KMS-11 (cell line): Measurements from ENCODE around the gene ADISSP.

ENCODE experiments used
- H2AFZ ChIP-seq: fragments of 200-600 bp; sonication (generic); 2 replicates; pipeline ENCODE4 v1.6.1; 2016; ENCODE audit warnings: antibody characterized with exemption, mixed run types, low read depth
- H3K27ac ChIP-seq: fragments of 200-600 bp; sonication (generic); 2 replicates; pipeline ENCODE4 v1.6.1; 2016; ENCODE audit warnings: mild to moderate bottlenecking, mixed run types
- H3K27me3 ChIP-seq: fragments of 200-600 bp; sonication (generic); 2 replicates; pipeline ENCODE4 v1.6.1; 2017; ENCODE audit warnings: mild to moderate bottlenecking, low read depth, mixed run types, moderate library complexity; ENCODE audit not compliant: insufficient read depth
- H3K36me3 ChIP-seq: fragments of 200-600 bp; sonication (generic); 2 replicates; pipeline ENCODE4 v1.6.1; 2017; ENCODE audit warnings: mild to moderate bottlenecking, mixed run types; ENCODE audit not compliant: insufficient read depth
- H3K4me1 ChIP-seq: fragments of 200-600 bp; sonication (generic); 2 replicates; pipeline ENCODE4 v1.6.1; 2016; ENCODE audit warnings: mild to moderate bottlenecking, low read depth, mixed run types; ENCODE audit not compliant: poor library complexity, severe bottlenecking
- H3K4me2 ChIP-seq: fragments of 200-600 bp; sonication (generic); 2 replicates; pipeline ENCODE4 v1.7.0; 2016; ENCODE audit warnings: mild to moderate bottlenecking, mixed run types
- H3K4me3 ChIP-seq: fragments of 200-600 bp; sonication (generic); IDR thresholded peaks from 2 replicates; pipeline ENCODE4 v1.6.1; 2017; ENCODE audit warnings: low read depth, low read length, mixed read lengths; ENCODE audit not compliant: insufficient read depth
- H3K79me2 ChIP-seq: fragments of 200-600 bp; sonication (generic); 2 replicates; pipeline ENCODE4 v1.6.1; 2016; ENCODE audit warnings: low read depth, mixed run types; ENCODE audit not compliant: insufficient read depth
- H3K9ac ChIP-seq: fragments of 200-600 bp; sonication (generic); 2 replicates; pipeline ENCODE4 v1.6.1; 2016; ENCODE audit warnings: mild to moderate bottlenecking, mixed run types
- H4K20me1 ChIP-seq: fragments of 200-600 bp; sonication (generic); 2 replicates; pipeline ENCODE4 v1.6.1; 2016; ENCODE audit warnings: mild to moderate bottlenecking, mixed run types; ENCODE audit not compliant: insufficient read depth
- TF ChIP-seq, protein P1 (sequence below): fragments of 200-600 bp; sonication (generic); conservative IDR thresholded peaks from 2 replicates; pipeline ENCODE4 v1.6.1; 2017; ENCODE audit warnings: low read depth, mild to moderate bottlenecking, antibody characterized with exemption, low read length, moderate library complexity, mixed read lengths

ADISSP gene

DNA sequence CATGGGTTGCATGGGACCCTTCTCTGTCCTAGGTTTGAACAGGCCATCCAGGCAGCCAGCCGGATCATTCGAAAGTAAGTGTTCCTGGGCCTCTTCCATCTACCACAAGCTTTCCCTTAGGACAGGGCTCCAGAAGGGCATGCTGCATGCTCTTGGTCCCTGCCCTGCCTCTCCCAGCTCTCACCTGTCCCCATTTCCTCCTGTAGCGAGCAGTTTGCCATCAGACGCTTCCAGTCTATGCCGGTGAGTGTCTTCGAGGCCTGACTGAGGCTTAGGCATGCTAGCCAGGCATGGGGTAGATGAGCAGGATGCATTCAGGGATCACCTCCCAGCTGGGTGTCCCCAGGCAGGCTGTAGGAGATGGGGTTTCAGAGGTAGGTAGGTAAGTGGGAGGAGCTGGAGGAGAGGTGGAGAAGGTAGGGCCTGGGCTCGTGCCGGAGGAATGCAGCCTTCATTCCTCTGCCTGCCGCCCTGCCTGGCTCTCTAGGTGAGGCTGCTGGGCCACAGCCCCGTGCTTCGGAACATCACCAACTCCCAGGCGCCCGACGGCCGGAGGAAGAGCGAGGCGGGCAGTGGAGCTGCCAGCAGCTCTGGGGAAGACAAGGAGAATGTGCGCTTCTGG, 32.8 kb upstream of the ADISSP start:
- Histone ChIP-seq H3K79me2 (peaks cover 7% of the 10 kb centered on the region; the same call in 1 of the 2 replicates), H3K4me2 (no peak overlapping the region), H3K4me1 (peaks cover 18% of the 10 kb centered on the region), H3K27me3 (no peaks in the 10 kb centered on the region), H4K20me1 (no peaks in the 10 kb centered on the region), H3K9ac (no peak overlapping the region), H3K4me3 (no peak overlapping the region), H3K27ac (no peak overlapping the region), H2AFZ (no peak overlapping the region), H3K36me3 (no peaks in the 10 kb centered on the region)
- TF ChIP-seq, protein P1, sequence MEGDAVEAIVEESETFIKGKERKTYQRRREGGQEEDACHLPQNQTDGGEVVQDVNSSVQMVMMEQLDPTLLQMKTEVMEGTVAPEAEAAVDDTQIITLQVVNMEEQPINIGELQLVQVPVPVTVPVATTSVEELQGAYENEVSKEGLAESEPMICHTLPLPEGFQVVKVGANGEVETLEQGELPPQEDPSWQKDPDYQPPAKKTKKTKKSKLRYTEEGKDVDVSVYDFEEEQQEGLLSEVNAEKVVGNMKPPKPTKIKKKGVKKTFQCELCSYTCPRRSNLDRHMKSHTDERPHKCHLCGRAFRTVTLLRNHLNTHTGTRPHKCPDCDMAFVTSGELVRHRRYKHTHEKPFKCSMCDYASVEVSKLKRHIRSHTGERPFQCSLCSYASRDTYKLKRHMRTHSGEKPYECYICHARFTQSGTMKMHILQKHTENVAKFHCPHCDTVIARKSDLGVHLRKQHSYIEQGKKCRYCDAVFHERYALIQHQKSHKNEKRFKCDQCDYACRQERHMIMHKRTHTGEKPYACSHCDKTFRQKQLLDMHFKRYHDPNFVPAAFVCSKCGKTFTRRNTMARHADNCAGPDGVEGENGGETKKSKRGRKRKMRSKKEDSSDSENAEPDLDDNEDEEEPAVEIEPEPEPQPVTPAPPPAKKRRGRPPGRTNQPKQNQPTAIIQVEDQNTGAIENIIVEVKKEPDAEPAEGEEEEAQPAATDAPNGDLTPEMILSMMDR = no peak

DNA sequence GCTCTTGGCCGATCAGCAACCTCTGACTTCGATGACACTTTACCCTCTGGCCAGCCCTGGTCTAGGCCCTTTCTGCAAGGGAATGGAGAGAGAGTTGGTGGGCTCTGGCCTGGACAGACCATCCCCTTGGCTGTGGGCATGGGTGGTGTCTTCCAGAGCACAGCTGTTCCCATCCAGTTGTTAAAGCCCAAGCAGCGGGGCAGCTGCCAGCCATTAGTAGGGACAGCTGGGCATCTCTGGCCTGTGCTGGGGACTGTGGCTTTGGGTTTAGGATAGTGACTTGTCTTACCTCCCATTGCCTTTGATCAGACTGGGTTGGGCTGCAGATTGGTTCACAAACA, 31.3 kb upstream of the ADISSP start:
- Histone ChIP-seq H3K79me2 (peaks cover 7% of the 10 kb centered on the region; the same call in 1 of the 2 replicates), H3K9ac (no peak overlapping the region), H4K20me1 (no peaks in the 10 kb centered on the region), H3K4me3 (no peak overlapping the region), H3K36me3 (no peaks in the 10 kb centered on the region), H3K27ac (no peak overlapping the region), H3K4me1 (peaks cover 18% of the 10 kb centered on the region), H3K27me3 (no peaks in the 10 kb centered on the region), H2AFZ (no peak overlapping the region), H3K4me2 (peak overlapping the region; percentile 95; the same call in 1 of the 2 replicates)
- TF ChIP-seq, protein P1 = no peak

DNA sequence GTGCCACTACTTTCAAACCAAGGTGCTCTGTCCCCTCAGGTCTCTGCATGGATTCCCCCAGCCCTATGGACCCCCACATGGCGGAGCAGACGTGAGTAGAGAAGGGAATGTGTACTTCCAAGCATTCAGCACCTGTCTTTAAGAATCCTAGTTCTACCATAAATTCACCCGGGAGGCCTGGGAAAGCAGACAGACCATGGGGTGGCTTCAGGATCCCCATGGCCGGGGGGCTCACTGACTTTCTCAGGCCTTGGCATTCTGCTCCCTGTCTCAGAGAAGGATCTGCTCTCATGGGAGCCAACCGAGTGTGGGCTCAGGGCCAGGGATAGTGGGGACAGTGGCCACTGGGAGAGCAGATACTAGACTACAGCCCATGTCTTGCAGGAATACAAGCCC, 30.8 kb upstream of the ADISSP start:
- Histone ChIP-seq H3K4me2 (peak overlapping the region; percentile 95; the same call in 1 of the 2 replicates), H3K4me3 (no peak overlapping the region), H3K27me3 (no peaks in the 10 kb centered on the region), H3K27ac (peak overlapping the region; percentile 38; the same call in 1 of the 2 replicates), H2AFZ (no peak overlapping the region), H4K20me1 (no peaks in the 10 kb centered on the region), H3K4me1 (peaks cover 18% of the 10 kb centered on the region), H3K79me2 (peaks cover 7% of the 10 kb centered on the region; the same call in 1 of the 2 replicates), H3K9ac (peak overlapping the region; percentile 53; the same call in 1 of the 2 replicates), H3K36me3 (no peaks in the 10 kb centered on the region)
- TF ChIP-seq, protein P1 = no peak

DNA sequence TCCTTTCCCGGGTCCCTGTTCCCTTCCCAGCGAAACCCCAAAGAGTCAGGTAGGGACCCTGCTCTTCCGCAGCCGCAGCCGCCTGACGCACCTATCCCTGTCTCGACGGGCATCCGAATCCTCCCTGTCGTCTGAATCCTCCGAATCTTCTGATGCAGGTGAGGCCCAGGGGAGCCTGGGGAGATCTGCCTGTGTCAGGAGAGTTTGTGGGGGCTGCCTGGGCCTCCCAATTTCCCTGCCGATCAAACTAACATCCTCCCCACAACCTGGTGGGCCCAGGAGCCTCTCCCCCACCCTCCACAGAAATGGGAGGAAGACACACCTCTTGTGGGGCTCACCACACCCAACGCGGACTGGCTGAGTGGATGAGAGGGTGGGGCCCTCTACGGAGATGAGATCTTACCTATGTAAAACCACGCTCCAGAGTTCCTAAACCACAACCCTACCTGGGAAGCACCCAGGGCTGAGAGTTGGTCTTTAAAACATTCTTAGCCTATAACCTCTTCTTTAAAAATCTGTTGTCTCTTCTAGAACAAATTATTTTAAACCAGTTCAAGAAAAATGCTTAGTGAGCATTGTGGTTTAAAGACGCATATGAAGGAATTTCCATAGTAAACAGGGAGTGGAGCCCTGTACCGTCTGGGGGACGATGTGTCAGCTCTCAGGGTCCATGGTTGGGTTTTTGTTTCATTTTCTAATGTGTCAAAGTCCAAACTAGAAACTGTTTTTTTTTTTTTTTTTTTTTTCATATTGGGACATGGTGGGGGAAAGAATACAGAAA, 30.2 kb upstream of the ADISSP start:
- Histone ChIP-seq H3K4me1 (peaks cover 18% of the 10 kb centered on the region), H3K4me2 (peak overlapping the region; percentile 95), H3K27ac (peak overlapping the region; percentile 38), H3K9ac (peak overlapping the region; percentile 53; the same call in 1 of the 2 replicates), H2AFZ (peak overlapping the region; percentile 26; the same call in 1 of the 2 replicates), H4K20me1 (no peaks in the 10 kb centered on the region), H3K4me3 (no peak overlapping the region), H3K79me2 (peaks cover 7% of the 10 kb centered on the region; the same call in 1 of the 2 replicates), H3K27me3 (no peaks in the 10 kb centered on the region), H3K36me3 (no peaks in the 10 kb centered on the region)
- TF ChIP-seq, protein P1 = no peak
